ENCODE measurements around the gene MYLK4.

MYLK4 gene

DNA sequence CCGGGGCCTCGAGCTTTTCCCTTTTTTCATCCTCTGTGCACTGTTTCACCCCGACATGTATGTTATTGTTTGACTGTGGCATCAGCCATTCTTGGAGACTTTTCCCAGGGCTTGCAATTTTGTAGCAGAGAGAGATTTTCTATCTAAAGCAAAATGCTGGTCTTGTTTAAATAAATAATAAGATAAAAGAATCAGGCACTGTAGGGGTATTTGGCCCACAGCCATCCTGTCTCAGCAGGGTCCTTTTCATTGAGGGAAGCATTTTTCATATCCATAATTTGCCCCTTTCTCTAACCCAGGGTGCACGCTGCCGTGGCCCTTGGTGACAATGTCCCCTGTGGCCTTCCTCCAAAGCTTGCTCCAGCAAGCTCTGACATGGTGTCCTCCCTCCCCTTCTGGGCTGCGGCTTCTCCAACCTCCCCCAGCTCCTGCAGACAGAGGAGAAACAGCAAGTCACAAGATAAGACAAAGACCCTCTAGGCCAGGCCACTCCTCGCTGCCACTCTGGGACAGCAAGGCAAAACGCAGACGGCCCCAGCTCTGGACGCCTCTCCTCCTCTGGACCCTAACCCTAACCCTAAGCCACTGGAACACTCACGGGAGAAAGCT is 117.6 kb downstream of the MYLK4 start:
- DNase-seq (ENCODE audit: insufficient read length) = no peak
- FAIRE-seq = no peak
- TF ChIP-seq TAF1 (IDR thresholded peaks at IDR 0.05; ENCODE audit: borderline replicate concordance, low read depth, low read length) (no peak), POLR2AphosphoS5 (IDR thresholded peaks at IDR 0.05; ENCODE audit: low read depth, low read length) (no peak), POLR2A (IDR thresholded peaks at IDR 0.05; ENCODE audit: low read depth, low read length) (no peak)

DNA sequence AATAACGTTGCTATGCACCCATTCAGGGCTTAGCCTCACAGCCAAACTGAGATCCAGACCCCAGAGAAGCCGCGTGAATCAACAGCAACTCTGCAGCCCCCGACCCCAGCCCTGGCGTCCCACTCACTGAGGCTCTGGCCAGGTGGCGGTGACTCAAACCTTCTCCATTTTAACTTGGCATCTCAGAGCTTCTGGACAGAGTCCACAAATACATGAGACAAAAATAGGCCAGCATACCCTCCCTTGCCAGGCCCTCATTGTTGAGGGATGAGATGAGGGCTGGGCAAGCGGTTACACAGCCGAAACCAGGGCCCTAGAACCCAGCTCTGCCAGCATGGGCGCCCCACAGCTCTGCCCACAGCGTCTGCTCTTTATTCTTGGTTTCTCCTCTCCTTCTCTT is 118.4 kb downstream of the MYLK4 start:
- FAIRE-seq (no peak), DNase-seq (ENCODE audit: insufficient read length) (no peak)
- TF ChIP-seq TAF1 (IDR thresholded peaks at IDR 0.05; ENCODE audit: borderline replicate concordance, low read depth, low read length) (no peak), POLR2A (IDR thresholded peaks at IDR 0.05; ENCODE audit: low read depth, low read length) (no peak)

DNA sequence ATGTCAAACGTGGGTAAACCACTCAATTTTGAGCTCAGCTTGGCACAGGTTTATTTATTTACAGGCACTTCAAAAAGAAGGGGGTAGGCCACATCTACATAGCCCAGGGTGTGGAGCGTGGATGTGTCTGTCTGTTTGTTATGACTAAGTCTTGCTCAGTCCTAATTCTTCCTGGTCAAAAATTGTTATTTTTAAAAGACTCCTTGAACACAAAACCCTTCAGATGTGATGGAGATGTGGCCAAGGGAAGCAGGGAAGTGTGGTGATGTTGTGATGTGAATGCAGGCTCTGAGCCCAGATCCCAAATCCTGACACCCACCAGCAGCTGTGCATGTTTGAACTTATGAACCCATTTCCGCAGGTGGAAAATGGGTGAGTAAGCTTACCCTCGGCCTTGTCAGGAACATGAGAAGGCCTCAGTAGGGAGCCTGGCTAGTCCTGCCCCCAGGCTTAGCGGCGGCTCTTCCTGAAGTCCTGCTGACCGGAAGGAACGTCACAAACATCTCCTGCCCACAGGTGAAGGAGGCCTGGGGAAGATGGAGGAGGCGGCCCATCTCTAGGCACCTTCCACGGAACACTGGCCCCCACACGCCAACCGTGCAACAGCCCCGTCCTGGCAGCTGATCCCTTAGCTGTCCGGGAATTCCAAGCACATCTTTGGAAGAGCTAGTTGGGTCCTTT is 119.7 kb downstream of the MYLK4 start:
- FAIRE-seq = no peak
- no peak for DNase-seq (ENCODE audit: insufficient read length)
- TF ChIP-seq POLR2A (IDR thresholded peaks at IDR 0.05; ENCODE audit: low read depth, low read length) (no peak), POLR2AphosphoS5 (IDR thresholded peaks at IDR 0.05; ENCODE audit: low read depth, low read length) (no peak), TAF1 (IDR thresholded peaks at IDR 0.05; ENCODE audit: borderline replicate concordance, low read depth, low read length) (no peak)

DNA sequence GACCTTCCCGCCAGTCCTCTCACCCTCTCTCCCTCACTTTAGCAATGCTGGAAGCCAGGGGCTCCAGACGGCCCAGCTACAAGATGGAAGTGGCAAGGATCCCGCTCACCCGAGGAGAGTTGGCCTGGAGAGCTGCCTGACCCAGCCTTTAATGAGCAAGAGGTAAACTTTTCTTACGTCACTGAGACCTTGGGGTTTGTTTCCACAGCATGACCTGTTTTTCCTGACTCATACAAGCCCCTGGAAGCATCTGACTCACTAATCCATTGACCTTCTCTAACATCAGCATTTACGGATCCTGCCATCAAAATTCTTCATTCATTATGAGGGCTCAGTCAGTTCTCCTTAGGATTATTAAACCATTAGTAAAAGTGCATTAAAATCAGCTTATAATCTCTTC is 120.4 kb downstream of the MYLK4 start:
- DNase-seq (ENCODE audit: insufficient read length) (no peak), FAIRE-seq (no peak)
- TF ChIP-seq POLR2A (IDR thresholded peaks at IDR 0.05; ENCODE audit: low read depth, low read length) = no peak
- TF ChIP-seq POLR2AphosphoS5 (IDR thresholded peaks at IDR 0.05; ENCODE audit: low read depth, low read length) = no peak

DNA sequence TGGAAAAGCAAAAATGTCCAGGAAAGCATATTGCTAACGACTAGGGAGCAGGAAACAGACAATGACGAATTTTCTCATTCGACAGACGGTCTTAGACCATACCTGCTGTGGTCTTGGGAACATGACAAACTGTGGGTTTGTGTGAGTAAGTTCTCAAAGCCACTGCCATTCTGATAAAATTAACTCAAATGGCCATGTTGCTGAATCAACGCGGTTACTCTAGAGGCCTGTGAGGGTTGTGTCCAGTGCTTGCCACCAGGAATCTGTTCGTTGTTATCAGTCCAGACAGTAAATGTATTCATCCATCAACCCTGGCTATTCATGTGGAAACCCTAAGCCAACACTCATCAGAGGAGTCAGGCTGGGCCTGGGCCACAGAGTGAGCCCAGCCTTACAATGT is 124.3 kb downstream of the MYLK4 start:
- DNase-seq (ENCODE audit: insufficient read length) = no peak
- no peak for TF ChIP-seq TAF1 (IDR thresholded peaks at IDR 0.05; ENCODE audit: borderline replicate concordance, low read depth, low read length)
- no peak for TF ChIP-seq POLR2AphosphoS5 (IDR thresholded peaks at IDR 0.05; ENCODE audit: low read depth, low read length)
- no peak for TF ChIP-seq POLR2A (IDR thresholded peaks at IDR 0.05; ENCODE audit: low read depth, low read length)
- FAIRE-seq = no peak

DNA sequence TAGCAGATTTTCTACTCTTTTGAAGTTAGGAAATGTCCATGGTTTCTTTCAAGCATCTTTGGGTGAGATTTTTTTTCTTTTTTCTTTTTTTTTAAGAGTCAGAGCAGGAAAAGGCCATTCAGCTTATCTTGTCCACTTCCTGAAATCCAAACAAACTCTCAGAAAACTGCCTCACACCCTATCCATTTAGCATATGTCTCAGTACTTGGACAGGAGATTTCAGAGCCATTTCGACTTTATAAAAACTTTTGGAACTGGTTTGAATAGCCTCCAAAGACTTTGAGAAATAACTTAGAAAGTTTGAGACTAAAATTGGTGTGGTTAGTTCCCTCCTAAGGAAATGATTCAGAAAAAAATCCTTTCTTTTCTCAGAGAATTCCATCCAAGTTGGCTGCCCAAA is 125.1 kb downstream of the MYLK4 start:
- no peak for TF ChIP-seq TAF1 (IDR thresholded peaks at IDR 0.05; ENCODE audit: borderline replicate concordance, low read depth, low read length)
- no peak for TF ChIP-seq POLR2A (IDR thresholded peaks at IDR 0.05; ENCODE audit: low read depth, low read length)
- no peak for TF ChIP-seq POLR2AphosphoS5 (IDR thresholded peaks at IDR 0.05; ENCODE audit: low read depth, low read length)
- FAIRE-seq (no peak), DNase-seq (ENCODE audit: insufficient read length) (no peak)

DNA sequence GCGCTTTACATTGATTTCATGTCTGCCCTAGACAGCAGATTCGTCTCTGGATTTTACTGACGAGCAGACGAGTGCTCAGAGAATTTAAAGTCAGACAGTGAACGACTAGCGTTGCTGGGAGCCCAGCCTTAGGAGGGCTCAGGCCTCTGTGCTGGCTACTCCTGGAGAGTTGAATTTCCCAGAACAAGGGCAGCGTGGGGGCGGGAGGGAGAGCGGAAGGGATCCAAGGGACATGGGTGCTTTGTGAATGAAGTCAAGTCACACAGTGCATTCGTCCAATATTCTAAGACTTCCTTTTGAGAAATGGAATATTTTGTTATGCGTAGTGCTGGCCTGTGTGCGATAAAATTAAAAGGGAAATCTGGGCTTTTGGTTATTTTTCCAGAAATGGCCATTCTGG is 126.5 kb downstream of the MYLK4 start:
- TF ChIP-seq POLR2A (IDR thresholded peaks at IDR 0.05; ENCODE audit: low read depth, low read length) (no peak), POLR2AphosphoS5 (IDR thresholded peaks at IDR 0.05; ENCODE audit: low read depth, low read length) (no peak), TAF1 (IDR thresholded peaks at IDR 0.05; ENCODE audit: borderline replicate concordance, low read depth, low read length) (no peak)
- no peak for FAIRE-seq

DNA sequence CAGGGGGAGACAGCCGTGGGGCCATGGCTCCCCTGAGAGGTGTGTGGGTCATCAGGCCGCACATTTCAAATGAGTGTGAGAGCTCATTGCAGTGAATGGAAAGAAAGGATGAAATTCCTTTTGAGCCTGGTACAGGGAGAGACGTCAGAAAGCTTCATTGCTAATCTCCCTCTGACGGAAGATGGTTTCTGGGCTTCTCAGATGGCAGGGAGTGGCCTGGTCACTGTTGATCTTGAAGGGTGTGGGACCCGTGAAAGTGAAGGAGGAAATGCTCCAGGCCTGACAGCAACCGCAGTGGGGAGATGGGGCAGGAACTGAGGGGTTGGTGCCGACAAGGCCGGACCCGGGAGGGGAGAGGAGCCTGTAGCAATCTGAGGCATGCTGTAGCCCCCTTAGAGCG is 127.4 kb downstream of the MYLK4 start:
- TF ChIP-seq TAF1 (IDR thresholded peaks at IDR 0.05; ENCODE audit: borderline replicate concordance, low read depth, low read length) (no peak), POLR2A (IDR thresholded peaks at IDR 0.05; ENCODE audit: low read depth, low read length) (no peak), POLR2AphosphoS5 (IDR thresholded peaks at IDR 0.05; ENCODE audit: low read depth, low read length) (no peak)
- no peak for FAIRE-seq
- DNase-seq (ENCODE audit: insufficient read length) = no peak

More for the DNA sequence above, 126.5 kb downstream of the MYLK4 start:
- DNase-seq (ENCODE audit: insufficient read length) = no peak

DNA sequence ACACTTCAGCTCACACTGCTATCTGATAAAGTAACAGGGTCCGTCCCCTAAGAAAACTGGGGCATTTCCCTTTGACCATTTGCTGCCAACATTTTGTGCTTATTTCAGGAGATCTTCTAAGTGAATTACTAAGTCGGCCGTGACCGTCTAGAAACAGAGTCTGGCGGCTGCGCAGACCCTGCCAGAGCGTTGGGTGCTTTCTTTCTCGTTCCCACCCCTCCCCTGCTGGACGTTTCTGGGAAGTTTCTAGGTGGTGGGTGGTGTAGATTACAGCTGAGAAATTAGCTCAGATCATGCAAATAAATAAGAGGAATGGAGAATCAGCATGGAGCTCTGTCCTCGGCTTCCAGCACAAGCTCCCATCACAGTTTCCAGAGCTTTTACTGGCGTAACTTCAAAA is 128.1 kb downstream of the MYLK4 start:
- FAIRE-seq = no peak
- DNase-seq (ENCODE audit: insufficient read length) = no peak
- TF ChIP-seq TAF1 (IDR thresholded peaks at IDR 0.05; ENCODE audit: borderline replicate concordance, low read depth, low read length) = no peak
- TF ChIP-seq POLR2A (IDR thresholded peaks at IDR 0.05; ENCODE audit: low read depth, low read length) = no peak
- TF ChIP-seq POLR2AphosphoS5 (IDR thresholded peaks at IDR 0.05; ENCODE audit: low read depth, low read length) = no peak

DNA sequence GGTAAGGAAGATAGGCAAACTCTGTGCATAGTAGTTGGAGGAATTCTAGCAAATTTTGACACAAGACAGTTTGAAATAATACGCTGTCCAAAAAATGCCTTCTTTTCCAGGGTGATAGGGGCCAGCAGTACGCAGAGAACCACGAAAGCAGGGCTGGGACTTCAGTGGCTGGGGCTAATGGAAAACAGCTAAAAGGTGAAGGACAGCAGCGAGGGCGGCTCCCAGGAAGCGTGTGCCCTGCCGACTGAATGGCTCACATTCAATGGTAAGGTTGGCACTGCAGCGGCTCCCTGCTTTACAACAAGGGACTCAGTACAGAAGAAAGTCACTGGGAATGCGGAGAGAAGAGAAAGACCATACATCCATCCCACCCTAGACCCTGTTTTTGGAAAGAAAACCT is 131.1 kb downstream of the MYLK4 start:
- TF ChIP-seq POLR2A (IDR thresholded peaks at IDR 0.05; ENCODE audit: low read depth, low read length) = no peak
- TF ChIP-seq POLR2AphosphoS5 (IDR thresholded peaks at IDR 0.05; ENCODE audit: low read depth, low read length) = no peak
- no peak for TF ChIP-seq TAF1 (IDR thresholded peaks at IDR 0.05; ENCODE audit: borderline replicate concordance, low read depth, low read length)
- FAIRE-seq (no peak), DNase-seq (ENCODE audit: insufficient read length) (no peak)

DNA sequence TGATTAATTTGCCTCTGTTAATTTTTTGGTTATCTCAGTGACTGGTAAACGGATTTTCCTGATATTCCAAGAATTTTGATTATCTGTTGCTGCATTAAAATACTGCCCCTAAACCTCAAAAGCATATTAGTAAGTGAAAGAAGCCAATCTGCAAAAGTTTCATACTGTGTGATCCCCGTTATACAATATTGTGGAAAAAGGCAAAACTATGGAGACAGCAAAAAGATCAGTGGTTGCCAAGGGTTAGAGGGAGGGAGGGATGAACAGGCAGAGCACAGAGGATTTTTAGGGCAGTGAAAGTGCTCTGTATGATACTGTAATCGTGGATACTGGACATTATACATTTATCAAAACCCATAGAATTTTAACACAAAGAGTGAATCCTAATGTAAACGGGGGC is 133.0 kb downstream of the MYLK4 start:
- DNase-seq (ENCODE audit: insufficient read length) (no peak), FAIRE-seq (no peak)
- no peak for TF ChIP-seq POLR2A (IDR thresholded peaks at IDR 0.05; ENCODE audit: low read depth, low read length)
- no peak for TF ChIP-seq TAF1 (IDR thresholded peaks at IDR 0.05; ENCODE audit: borderline replicate concordance, low read depth, low read length)
- TF ChIP-seq POLR2AphosphoS5 (IDR thresholded peaks at IDR 0.05; ENCODE audit: low read depth, low read length) = no peak

DNA sequence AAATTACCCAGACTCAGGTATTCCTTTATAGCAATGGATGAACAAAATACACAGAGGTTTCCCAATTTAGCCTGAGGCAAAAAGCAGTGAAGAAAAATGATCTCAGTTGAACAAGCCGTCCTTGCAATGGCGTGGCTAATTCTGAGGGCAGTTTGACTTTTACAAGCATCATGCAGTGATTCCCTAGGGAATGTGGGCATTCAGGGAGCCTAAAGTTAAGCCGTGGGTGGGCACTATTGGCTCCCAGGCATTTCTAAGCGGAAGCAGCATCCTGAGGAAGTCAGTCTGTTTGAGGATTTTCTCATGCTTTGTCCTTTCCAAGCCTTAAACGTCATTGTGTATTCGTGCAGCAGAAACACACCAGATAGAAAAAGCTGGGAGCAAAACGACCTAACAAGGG is 133.9 kb downstream of the MYLK4 start:
- TF ChIP-seq POLR2AphosphoS5 (IDR thresholded peaks at IDR 0.05; ENCODE audit: low read depth, low read length) = no peak
- TF ChIP-seq POLR2A (IDR thresholded peaks at IDR 0.05; ENCODE audit: low read depth, low read length) = no peak
- TF ChIP-seq TAF1 (IDR thresholded peaks at IDR 0.05; ENCODE audit: borderline replicate concordance, low read depth, low read length) = no peak
- FAIRE-seq (no peak), DNase-seq (ENCODE audit: insufficient read length) (no peak)

All from GM12892 (cell line).